Kidney tubule cell (primary cell): ENCODE data around the gene ABHD17A.

Source experiments
- DNase-seq: peaks from one replicate; pipeline ENCODE4 v3.0.0-alpha.2; 2018; ENCODE audit warnings: low spot score

ABHD17A gene

GRCh38 chr19:1864480-1865171 is 20.7 kb downstream of the ABHD17A start:
- peak; percentile 73 for DNase-seq

DNA sequence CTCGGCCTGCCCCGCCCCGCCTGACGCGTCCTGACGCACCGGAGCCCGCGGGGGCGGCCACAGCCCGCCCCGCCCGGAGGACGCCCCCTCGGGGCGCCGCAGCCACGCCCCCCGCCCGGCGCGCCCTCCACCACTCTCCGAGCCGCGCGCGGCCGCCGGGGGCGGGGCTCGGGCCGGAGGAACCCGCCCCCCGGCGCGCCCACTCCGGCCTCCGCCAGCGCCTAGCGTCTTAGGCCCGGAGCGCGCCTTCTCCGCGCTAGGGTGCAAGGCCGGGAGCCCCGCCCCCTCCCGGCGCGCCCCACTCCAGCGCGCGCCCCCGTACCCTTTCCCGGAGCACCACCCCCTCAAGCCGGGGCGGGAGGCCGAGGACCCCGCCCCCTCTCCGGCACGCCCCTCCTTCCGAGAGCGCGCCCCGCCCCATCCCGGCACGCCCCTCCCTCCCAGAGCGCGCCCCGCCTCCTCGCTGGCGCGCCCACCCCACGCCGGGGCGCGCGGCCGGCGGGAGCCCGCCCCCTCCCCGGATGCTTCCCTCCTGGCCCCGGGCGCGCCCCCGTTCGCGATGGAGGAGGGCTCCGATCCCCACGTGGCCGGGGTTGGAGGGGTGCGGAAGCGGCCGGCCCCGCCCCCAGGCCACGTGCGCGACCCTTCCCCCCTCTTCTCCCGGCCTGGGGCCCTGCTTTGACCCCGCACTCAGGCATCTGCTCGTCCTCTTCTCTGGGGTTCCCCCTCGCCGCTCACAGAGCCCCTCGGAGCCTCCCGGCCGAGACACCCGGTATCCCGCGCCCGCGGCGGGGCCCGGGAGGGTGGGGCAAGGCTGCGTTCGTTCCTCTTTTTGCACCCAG is 21.4 kb downstream of the ABHD17A start:
- DNase-seq, result peak; percentile 95

DNA sequence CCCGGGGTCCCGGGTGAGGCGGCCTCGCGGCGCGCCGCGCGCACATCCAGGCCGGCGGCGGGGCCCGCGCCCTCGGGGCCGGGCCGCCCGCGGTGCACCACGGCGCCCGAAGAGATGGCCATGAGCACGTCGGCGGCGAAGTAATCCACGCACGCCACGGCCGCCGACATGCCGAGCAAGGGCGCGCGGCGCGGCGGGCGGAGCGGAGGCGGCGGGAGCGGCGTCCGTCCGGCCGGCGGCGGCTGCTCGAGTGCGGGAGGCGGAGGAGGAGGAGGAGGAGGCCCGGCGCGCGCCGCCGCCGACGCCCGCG is 22.0 kb downstream of the ABHD17A start, which contains the start of gene KLF16:
Gene KLF16 (minus strand): TSS at position 252 of the 310 bp plus-strand sequence. CDS start 82 bp downstream, at position 170.
- DNase-seq, result no peak

GRCh38 chr19:1862424-1863327 is 22.6 kb downstream of the ABHD17A start:
- peak; percentile 53 for DNase-seq

GRCh38 chr19:1862068-1862423 is 23.2 kb downstream of the ABHD17A start:
- DNase-seq, result no peak

DNA sequence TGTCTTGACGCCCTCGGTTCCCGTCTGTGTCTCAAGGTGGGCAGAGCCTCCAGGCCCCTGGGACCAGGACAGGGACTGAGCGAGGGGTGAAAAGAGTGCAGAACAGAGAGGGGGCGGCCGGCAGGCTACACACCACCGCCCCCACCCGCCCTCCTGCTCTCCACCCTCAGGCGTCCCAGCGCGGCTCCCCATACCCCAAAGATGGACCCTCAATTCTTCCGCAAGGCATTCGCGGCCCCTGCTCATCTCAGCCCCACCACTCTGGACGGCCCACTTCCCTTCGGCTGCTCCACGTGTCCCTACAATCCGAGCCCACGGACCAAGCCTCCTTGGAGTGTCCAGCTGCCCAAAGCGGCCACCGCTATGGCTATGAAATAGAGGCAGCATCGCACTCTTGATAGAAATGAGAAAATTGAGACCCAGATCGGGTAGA is 23.7 kb downstream of the ABHD17A start:
- no peak for DNase-seq

DNA sequence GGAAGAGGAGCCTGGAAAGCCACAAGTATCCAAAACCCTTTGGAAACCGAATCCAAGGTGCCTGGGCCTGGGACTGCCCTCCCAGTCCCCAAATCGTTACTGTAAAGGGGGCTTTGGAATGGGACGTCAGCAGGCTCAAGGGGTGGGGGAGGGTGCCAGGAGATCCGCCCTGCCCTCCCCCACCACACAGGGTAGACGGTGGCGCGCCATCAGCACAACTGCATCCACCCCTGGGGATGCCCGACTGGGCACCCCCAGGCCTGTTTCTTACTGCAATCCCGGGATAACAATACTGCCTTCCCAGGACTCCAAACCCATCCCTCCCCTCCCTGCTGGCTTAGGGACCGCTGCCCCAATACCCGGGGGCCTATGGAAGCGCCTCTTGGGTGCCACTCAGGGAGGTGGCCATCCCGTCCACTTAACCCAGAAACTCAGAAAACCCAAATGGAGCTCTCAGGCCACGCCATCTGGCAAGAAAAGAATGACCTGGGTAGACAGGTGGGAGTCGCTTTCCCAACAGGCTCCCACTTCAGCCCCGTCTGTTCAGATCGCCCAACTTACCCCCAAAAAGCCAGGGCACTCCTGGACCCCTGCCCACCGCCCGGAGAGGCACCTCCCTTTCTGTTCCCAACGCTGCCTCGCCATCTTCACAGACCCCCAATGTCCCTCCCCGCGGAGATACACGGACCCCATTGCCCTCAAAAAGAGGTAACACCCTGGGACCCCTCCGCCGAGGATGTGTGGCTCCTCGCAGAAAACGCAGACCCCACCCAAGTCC is 24.3 kb downstream of the ABHD17A start:
- DNase-seq, result no peak

DNA sequence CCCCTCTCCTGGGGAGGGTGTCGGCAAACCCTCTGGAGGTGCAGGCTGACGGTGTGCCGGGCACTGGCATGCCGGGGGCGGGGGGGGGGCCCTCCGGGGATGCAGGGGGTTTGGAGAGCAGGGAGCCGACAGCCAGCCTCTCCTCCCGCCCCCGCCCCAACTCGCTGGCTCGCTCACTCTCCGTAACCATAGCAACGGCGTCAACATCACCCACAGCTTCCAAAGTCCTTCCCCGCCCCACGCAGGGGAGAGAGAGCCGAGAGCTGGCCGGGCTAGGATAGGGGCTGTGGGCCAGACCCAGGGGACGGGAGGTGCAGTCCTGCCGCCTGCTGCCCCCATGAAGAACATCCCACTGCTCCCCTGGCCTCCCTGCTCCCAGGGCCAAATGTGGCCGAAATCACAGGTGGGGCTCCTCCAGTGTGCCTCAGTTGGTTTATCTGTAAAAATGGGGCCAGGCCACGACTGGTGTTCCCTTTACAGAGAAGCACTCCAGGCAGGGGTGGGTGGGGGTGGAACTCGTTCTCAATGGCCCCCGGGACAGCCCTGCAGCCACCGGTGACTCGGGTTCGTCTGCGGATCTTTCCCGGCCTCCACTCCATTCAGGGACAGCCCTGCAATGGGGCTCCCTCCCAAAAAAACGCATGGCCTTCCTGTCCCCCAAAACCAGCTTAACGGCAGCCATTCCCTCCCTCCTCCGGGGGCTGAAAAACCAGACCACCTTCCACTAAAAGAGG is 25.1 kb downstream of the ABHD17A start:
- peak; percentile 77 for DNase-seq

DNA sequence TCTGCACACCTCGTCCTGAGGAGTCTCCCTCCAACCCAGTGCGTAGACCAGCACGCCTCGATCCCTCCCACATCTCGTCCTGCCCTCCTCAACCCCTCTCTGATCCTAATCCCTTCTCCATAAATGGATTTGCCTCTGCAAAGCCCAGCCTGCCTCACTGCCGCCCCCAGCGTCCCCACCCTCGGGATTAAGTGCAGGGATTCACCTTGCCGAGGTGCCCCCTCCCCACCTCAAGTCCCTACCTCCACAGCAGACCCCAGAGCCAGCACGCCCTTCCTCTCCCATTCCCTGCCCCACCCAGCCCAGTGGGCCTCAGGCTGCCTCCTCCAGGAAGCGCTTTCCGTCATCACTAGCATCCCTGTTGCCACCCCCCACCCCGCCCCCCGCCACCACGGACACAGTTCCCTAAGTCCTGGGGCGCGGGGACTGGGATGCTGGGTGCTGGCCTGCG is 25.9 kb downstream of the ABHD17A start:
- no peak for DNase-seq

DNA sequence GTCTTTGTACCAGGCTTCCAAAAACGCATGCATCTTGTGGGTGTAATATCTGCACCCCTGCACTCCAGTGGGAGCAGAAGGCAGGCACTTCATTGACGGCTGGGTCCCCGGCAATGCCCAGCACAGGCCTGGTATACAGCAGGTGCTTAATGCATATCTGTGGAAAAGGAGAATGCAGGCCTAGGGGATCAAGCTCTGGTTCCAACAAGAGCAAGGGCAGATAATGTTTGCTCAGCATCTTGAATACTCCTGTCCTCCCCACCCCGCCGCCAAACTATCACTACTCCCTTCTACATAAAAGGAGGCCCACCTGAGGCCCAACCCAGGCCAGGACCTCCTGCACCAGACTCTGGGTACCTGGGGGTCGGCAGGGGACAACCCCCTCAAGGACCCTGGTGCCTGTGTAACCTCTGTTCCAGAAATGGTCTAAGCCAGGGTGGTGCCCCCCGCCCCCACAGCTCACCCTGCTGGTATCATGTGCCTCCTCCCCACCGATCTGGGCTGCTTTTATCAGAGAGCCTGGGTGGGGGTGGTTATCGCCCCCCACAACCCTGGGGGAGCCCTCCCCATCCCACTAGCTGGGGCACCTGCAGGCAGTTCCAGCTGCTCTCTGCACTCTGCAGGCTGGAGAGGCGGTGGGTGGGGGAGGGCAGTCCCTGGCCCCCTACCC is 26.7 kb downstream of the ABHD17A start:
- DNase-seq, result no peak

DNA sequence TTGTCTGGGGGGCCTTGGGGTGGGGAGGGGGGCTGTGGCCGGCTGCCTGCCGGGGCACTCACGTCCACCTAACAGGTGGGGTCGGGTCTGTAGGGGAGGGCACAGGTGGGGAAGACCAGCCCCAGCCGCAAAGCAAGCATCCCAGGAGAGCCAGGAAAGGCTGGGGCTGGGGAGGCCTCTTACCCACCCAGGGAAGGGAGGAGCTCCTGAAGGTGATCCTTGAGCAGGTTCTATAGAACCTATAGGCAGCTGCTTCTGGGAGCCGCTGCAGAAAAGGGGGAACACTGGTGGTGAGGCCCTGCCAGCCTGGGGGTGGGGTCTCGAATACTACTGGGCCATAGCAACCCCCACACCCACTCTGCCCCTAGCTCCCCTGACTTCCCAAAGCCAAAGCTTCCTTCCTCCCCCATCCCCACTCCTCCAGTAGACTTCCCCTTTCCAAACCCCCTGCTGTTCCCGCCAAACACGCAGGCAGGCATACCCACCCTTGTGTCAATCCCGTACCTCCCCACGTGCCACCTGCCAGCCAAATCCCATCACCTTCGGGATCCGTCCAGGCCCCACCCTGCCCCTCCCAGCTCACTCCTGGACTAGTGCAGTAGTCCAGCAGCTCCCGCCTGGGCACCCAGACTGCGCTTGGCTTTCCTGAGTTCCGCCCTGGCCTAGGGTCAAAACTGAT is 27.5 kb downstream of the ABHD17A start:
- DNase-seq, result no peak

GRCh38 chr19:1856698-1857603 is 28.3 kb downstream of the ABHD17A start:
- DNase-seq, result peak; percentile 93

DNA sequence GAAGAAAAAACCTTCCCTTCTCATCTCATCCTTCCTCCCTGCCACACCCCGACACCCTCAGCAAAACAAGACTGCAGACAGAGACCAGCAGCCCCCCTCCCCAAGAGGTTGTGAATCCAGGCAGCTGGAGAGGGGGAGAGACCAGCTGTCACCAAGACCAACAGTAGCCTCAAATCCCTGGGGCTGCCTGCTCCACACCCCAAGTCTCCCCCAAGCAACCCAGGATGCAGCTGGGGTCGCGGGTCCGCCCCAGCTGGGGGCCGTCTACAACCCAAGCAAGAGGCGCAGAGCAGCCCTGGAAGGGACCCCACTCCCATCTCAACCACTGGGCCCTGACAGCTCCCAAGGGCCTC is 29.0 kb downstream of the ABHD17A start:
- no peak for DNase-seq

DNA sequence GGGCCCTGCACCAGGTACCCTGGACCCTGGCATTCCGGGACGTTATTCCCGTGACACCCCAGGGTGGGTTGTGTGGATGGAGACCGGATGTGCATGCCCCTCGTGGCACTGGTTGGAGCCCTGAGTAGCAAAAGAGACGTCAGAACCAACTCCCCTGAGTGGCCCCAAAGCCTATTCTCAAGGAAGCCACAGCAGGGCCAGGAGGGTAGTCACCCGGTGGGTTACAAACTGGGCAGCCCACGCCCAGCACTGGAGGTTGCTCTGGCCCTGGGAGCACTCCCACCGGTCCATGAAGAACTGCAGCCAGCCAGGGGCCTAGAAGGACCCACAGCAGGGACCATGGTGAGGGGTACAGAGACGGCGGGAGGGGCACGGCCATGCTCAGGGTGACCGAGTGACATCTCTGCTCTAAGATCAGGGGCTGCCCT is 29.5 kb downstream of the ABHD17A start:
- no peak for DNase-seq

DNA sequence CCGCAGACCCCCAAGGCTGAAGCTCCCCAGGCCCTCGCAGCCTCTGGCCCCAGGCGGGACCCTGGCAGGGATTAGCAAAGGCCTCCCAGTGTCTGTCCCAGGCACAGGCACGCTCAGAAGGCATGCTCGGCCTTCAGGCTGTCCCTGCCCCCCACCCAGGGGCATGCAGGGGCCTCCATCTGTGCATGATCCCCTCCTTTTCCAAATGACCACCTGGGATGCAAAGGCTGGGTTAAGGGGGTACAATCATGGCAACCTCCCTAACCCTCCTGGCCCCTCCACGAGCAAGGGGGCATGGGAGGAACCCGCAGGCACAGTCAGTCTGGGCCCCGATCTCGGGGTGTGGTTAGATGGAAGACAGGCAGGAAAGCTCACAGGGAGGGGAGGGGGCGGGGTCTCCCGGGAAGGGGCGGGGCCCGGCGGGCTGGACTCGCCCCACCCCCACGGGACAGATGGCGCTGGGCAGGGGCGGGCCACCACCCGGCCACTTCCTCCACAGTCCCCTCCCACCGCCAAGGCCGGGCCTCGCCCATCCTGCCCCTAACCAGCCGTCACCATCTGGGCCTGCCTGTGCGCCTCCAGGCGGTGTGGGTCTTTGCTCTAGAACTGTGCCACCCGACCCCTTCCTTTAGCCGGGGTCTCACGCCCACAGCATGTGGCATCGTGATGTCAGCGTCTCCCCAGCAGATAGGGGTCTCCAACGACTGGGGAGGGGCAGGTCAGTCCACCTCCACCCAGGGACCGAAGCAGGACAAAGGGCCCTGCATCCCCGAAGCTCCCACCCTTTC is 30.1 kb downstream of the ABHD17A start:
- DNase-seq, result peak; percentile 51

DNA sequence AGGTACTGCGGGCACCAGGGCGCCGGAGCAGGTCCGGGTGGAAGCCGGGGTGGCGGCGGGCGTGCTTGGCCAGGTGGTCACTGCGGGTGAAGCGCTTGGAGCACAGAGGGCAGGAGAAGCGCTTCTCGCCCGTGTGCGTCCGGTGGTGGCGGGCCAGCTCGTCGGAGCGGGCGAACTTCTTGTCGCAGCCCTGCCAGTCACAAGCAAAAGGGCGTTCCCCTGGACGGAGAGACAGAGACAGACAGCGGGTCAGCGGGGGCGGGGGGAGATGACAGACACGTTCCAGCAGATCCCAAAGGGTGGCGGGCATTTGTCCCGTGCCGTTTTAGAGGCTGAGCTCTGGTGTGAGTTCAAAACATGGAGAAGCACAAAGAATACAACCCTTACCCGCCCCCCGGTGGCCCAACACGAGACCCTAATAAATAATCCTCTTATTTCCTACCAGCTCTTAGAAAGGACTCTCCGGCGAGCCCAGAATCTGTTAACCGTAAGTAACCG is 30.7 kb downstream of the ABHD17A start:
- no peak for DNase-seq

DNA sequence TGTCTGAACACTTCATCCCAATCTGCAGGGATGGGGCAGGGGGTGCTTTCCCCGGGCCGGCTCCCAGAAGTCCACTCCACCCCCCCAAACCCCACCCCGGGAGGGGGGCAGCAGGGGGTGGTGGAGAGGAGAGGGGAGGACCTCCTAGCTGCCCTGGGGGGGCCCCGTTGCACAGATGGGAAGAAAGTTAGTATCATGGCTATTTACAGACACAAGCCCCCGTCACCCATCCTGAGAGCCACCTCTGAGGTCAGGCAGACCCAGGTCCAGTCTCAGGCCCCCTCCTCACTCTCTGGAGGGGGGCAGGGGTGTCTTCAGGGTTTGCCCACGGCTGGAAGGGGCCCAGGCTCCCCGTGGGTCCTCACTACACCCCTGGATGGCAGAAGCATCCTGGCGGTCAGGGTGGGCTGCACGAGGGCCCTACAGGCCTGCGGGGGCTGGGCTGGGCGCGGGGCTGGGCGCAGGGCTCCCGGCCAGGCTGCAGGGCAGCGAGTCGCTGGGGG is 31.2 kb downstream of the ABHD17A start:
- no peak for DNase-seq
